Measurements from ENCODE around the gene KRTAP2-4. TPM values are rescaled to one million over a fixed set of nuclear protein-coding genes. Genes with fewer than 3 reads are reported as not detected.

Gene KRTAP2-4
- total RNA-seq, 1 donor from 2014 or later: not detected

DNA sequence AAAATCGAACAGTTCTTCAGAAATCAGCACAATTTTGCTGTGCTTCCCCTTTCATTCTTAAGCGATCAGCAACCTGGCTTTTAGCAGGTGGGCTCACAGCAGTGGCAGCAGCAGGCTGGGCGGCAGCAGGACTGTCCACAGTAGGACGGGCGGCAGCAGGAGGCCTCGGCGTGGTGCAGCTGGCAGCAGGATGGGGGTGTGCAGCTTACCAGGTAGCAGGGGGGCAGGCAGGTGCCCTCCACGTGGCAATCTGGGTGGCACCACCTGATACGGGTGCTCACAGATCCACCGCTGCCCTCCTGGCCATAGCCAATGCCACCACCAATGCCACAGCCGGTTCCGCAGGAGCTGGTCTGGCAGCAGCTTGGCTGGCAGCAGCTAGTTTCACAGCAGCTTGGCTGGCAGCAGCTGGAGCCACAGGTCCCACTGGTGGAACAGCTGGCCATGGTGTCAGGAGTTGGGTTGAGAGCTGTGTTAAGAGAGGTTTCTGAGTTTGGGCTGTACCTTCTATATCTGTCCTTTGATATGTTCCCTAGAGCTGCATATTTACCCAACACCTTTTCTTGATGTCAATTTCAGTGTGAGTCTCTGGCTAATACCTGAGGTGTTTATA is 35.9 kb downstream of the KRTAP2-4 start, which contains the start of gene KRTAP1-4:
TSS of gene KRTAP1-4 (minus strand) at position 563 of the 613 bp plus-strand sequence. CDS start at position 446, 117 bp downstream.
- H3K4me1 Mint-ChIP-seq: no peaks in the 10 kb centered on the region
- H3K36me3 Mint-ChIP-seq: no peaks in the 10 kb centered on the region
- H3K27me3 Mint-ChIP-seq (ENCODE audit: low read depth): no peaks in the 10 kb centered on the region
- no peak for DNase-seq (ENCODE audit: low spot score in 2 of 2, unreplicated experiment in 2 of 2)
- no peak within 1 kb of the TSS for H3K4me3 Mint-ChIP-seq
- H3K27ac Mint-ChIP-seq: no peak within 1 kb of the TSS
- TF ChIP-seq, protein P1, sequence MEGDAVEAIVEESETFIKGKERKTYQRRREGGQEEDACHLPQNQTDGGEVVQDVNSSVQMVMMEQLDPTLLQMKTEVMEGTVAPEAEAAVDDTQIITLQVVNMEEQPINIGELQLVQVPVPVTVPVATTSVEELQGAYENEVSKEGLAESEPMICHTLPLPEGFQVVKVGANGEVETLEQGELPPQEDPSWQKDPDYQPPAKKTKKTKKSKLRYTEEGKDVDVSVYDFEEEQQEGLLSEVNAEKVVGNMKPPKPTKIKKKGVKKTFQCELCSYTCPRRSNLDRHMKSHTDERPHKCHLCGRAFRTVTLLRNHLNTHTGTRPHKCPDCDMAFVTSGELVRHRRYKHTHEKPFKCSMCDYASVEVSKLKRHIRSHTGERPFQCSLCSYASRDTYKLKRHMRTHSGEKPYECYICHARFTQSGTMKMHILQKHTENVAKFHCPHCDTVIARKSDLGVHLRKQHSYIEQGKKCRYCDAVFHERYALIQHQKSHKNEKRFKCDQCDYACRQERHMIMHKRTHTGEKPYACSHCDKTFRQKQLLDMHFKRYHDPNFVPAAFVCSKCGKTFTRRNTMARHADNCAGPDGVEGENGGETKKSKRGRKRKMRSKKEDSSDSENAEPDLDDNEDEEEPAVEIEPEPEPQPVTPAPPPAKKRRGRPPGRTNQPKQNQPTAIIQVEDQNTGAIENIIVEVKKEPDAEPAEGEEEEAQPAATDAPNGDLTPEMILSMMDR (IDR thresholded peaks at IDR 0.05; ENCODE audit: unreplicated experiment): no peak
- H3K9me3 Mint-ChIP-seq: no peaks in the 10 kb centered on the region

DNA sequence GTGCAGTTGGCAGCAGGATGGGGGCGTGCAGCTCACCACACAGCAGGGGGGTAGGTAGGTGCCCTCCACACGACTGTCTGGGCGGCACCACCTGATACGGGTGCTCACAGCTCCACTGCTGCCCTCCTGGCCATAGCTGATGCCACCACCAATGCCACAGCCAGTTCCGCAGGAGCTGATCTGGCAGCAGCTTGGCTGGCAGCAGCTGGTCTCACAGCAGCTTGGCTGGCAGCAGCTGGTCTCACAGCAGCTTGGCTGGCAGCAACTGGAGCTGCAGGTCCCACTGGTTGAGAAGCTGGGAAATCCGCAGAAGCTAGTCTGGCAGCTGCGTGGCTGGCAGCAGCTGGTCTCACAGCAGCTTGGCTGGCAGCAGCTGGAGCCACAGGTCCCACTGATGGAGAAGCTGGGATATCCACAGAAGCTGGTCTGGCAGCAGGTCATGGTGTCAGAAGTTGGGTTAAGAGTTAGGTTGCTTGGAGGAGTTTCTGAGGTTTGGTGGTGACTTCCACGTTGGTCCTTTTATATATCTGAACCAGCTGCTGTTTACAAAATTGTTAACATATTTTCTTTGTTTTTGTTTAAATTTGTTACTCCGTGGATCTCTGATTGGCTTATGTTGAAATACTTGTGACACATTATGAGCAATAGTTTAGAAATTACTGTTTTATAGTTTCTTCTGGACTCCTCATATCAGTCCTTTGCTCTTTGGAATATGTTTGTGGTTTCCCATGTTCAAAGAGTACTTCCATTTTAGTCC is 38.8 kb downstream of the KRTAP2-4 start, which contains the start of gene KRTAP1-5:
TSS of gene KRTAP1-5 (minus strand) at position 494 of the 757 bp plus-strand sequence. CDS start at position 441, 53 bp downstream.
- Mint-ChIP-seq H3K4me3 (no peak within 1 kb of the TSS), H3K27ac (no peak within 1 kb of the TSS), H3K27me3 (ENCODE audit: low read depth) (no peaks in the 10 kb centered on the region), H3K9me3 (peaks cover 15% of the 10 kb centered on the region), H3K4me1 (no peaks in the 10 kb centered on the region), H3K36me3 (no peaks in the 10 kb centered on the region)
- no peak for DNase-seq (ENCODE audit: low spot score in 2 of 2, unreplicated experiment in 2 of 2)
- TF ChIP-seq, protein P1 (IDR thresholded peaks at IDR 0.05; ENCODE audit: unreplicated experiment): no peak

DNA sequence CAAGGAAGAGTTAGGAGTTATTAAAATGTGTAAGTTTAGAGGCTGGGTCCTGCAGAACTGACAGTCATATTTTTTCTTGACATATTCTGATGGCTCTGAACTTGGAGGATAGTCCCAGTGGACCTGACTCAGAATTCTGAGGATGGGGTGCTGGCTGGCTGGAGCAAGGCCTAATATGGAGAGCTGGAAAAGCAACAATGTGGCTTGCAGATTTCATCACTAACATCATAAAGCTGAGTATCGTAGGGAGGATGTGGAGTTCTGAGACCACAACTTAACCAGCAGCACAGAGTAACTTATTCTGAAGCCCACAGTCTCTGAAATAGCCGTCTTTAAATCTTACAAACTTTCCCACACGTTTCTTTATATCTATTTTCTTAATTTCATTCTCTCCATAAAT is 41.0 kb downstream of the KRTAP2-4 start:
- H3K27me3 Mint-ChIP-seq (ENCODE audit: low read depth): no peaks in the 10 kb centered on the region
- no peak overlapping the region for H3K27ac Mint-ChIP-seq
- no peak for DNase-seq (ENCODE audit: low spot score in 2 of 2, unreplicated experiment in 2 of 2)
- H3K4me3 Mint-ChIP-seq: no peak overlapping the region
- no peaks in the 10 kb centered on the region for H3K36me3 Mint-ChIP-seq
- peaks cover 22% of the 10 kb centered on the region for H3K9me3 Mint-ChIP-seq
- TF ChIP-seq, protein P1 (IDR thresholded peaks at IDR 0.05; ENCODE audit: unreplicated experiment): no peak
- no peaks in the 10 kb centered on the region for H3K4me1 Mint-ChIP-seq

DNA sequence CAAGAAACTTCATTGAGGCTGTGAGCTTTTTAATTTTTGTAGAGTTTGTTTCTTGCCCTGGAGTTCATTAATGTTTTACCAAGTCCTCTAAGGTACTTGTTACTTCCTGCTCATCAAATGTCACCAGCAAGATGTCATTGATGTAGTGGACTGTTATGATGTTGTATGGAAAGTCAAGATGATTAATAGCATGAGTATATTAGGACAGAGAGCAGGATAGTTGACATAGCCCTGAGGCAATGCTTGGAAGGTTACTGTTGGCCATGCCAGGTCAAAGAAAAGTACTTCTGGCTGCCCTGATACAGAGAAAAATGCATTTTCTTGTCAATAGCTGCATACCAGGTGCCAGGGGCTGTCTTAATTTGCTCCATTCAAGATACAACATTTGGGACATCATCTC is 45.3 kb downstream of the KRTAP2-4 start:
- Mint-ChIP-seq H3K4me1 (peaks cover 6% of the 10 kb centered on the region), H3K4me3 (no peak overlapping the region), H3K27me3 (ENCODE audit: low read depth) (no peaks in the 10 kb centered on the region), H3K9me3 (peaks cover 28% of the 10 kb centered on the region), H3K27ac (no peak overlapping the region), H3K36me3 (no peaks in the 10 kb centered on the region)
- DNase-seq (ENCODE audit: low spot score in 2 of 2, unreplicated experiment in 2 of 2): no peak
- TF ChIP-seq, protein P1 (IDR thresholded peaks at IDR 0.05; ENCODE audit: unreplicated experiment): no peak

DNA sequence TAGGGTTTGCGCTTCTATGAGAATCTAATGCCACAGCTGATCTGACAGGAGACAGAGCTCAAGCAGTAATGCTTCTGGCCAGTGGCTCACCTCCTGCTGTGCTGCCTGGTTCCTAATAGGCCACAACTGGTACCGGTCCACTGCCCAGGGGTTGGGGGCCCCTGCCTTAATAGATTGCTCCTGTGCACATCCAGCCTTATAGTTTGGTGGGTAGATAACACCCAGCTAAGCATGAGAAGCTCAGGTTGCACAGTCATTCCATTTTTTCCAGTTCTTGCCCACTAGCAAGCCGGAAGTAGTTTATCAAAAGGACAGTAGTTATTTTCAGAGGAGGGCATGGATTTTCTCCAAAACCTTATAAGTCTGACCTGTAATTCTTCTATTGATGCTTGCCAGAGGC is 46.3 kb downstream of the KRTAP2-4 start:
- H3K27me3 Mint-ChIP-seq (ENCODE audit: low read depth): no peaks in the 10 kb centered on the region
- no peaks in the 10 kb centered on the region for H3K36me3 Mint-ChIP-seq

More for the DNA sequence above, 46.3 kb downstream of the KRTAP2-4 start:
- TF ChIP-seq, protein P1 (IDR thresholded peaks at IDR 0.05; ENCODE audit: unreplicated experiment): no peak
- Mint-ChIP-seq H3K4me3 (no peak overlapping the region), H3K27ac (no peak overlapping the region), H3K9me3 (peaks cover 28% of the 10 kb centered on the region), H3K4me1 (peaks cover 6% of the 10 kb centered on the region)
- DNase-seq (ENCODE audit: low spot score in 2 of 2, unreplicated experiment in 2 of 2): no peak

All from mesothelial cell of epicardium (in vitro differentiated cells).